HepG2 (cell line): ENCODE data around the gene ETF1. TPM values are rescaled to one million over a fixed set of nuclear protein-coding genes. Genes with fewer than 3 reads are reported as not detected.
A peak's percentile ranks its signal among the peaks of the same experiment; 100 is the strongest.

Experiments
- CBX2 ChIP-seq, 2 experiments: fragments of 200-600 bp in 1 of 2; sonication (generic); formaldehyde crosslinking in 1 of 2; IDR thresholded peaks; 2 replicates each; pipeline versions ENCODE4 v1.7.0 to v1.8.1; 2018 to 2022; ENCODE audit warnings: low read depth in 2 of 2, low read length in 1 of 2, mild to moderate bottlenecking in 1 of 2, missing genetic modification reagents in 1 of 2
- CTCF ChIP-seq: sonication (generic); formaldehyde crosslinking; IDR thresholded peaks from 2 replicates; pipeline ENCODE4 v1.5.0; 2020; ENCODE audit warnings: mild to moderate bottlenecking, missing genetic modification reagents, moderate library complexity
- DNMT1 ChIP-seq: sonication (generic); formaldehyde crosslinking; IDR thresholded peaks from 2 replicates; pipeline ENCODE4 v1.5.1; 2020; ENCODE audit warnings: mild to moderate bottlenecking, missing genetic modification reagents
- HINFP ChIP-seq: sonication (generic); formaldehyde crosslinking; IDR thresholded peaks from 2 replicates; pipeline ENCODE4 v1.4.0; 2020; ENCODE audit warnings: low read depth, mild to moderate bottlenecking, missing genetic modification reagents
- HMGXB4 ChIP-seq, 2 experiments: sonication (generic) in 1 of 2; formaldehyde crosslinking in 1 of 2; IDR thresholded peaks; 2 replicates each; pipeline versions ENCODE4 v1.4.0 to v1.6.1; 2018 to 2020; ENCODE audit warnings: missing genetic modification reagents in 2 of 2, borderline replicate concordance in 1 of 2, low read depth in 1 of 2, mild to moderate bottlenecking in 1 of 2, missing biosample characterization in 1 of 2
- KLF12 ChIP-seq: sonication (generic); formaldehyde crosslinking; IDR thresholded peaks from 2 replicates; pipeline ENCODE4 v1.4.0; 2020; ENCODE audit warnings: missing genetic modification reagents, borderline replicate concordance
- NFE2 ChIP-seq: sonication (generic); formaldehyde crosslinking; IDR thresholded peaks from 2 replicates; pipeline ENCODE4 v1.4.0; 2020; ENCODE audit warnings: missing genetic modification reagents
- PRMT3 ChIP-seq: sonication (generic); formaldehyde crosslinking; IDR thresholded peaks from 2 replicates; pipeline ENCODE4 v1.8.1; 2022; ENCODE audit warnings: low read depth, mild to moderate bottlenecking, moderate library complexity, missing genetic modification reagents, borderline replicate concordance
- REST ChIP-seq, 2 experiments: IDR thresholded peaks; 2 replicates each; pipeline ENCODE4 v1.6.1; 2011 to 2012; ENCODE audit warnings: low read length in 2 of 2, borderline replicate concordance in 1 of 2, low read depth in 1 of 2, mild to moderate bottlenecking in 1 of 2, moderate library complexity in 1 of 2
- SOX5 ChIP-seq: IDR thresholded peaks from 2 replicates; pipeline ENCODE4 v1.6.1; 2016; ENCODE audit warnings: borderline replicate concordance
- SRY ChIP-seq: sonication (generic); formaldehyde crosslinking; IDR thresholded peaks from 2 replicates; pipeline ENCODE4 v1.8.0; 2022; ENCODE audit warnings: mild to moderate bottlenecking, missing genetic modification reagents
- TAF15 ChIP-seq: fragments of 200-400 bp; formaldehyde crosslinking; IDR thresholded peaks from one replicate; pipeline ENCODE4 v1.6.1; 2018; ENCODE audit warnings: mild to moderate bottlenecking, low read depth, low read length; ENCODE audit not compliant: poor library complexity, severe bottlenecking
- ZC3H13 ChIP-seq: sonication (generic); formaldehyde crosslinking; IDR thresholded peaks from 2 replicates; pipeline ENCODE4 v1.8.1; 2023; ENCODE audit warnings: mild to moderate bottlenecking, missing genetic modification reagents, moderate library complexity
- ZMAT3 ChIP-seq: sonication (generic); formaldehyde crosslinking; conservative IDR thresholded peaks from 2 replicates; pipeline ENCODE4 v1.7.0; 2021; ENCODE audit warnings: missing genetic modification reagents
- ZNF138 ChIP-seq: sonication (generic); formaldehyde crosslinking; IDR thresholded peaks from 2 replicates; pipeline ENCODE4 v1.5.0; 2020; ENCODE audit warnings: mild to moderate bottlenecking, low read depth, missing genetic modification reagents
- ZNF331 ChIP-seq: sonication (generic); formaldehyde crosslinking; IDR thresholded peaks from 2 replicates; pipeline ENCODE4 v1.4.0; 2020; ENCODE audit warnings: missing genetic modification reagents
- ZNF343 ChIP-seq: sonication (generic); formaldehyde crosslinking; IDR thresholded peaks from 2 replicates; pipeline ENCODE4 v1.4.0; 2020; ENCODE audit warnings: mild to moderate bottlenecking, missing genetic modification reagents
- ZNF432 ChIP-seq: sonication (generic); formaldehyde crosslinking; IDR thresholded peaks from 2 replicates; pipeline ENCODE4 v1.5.0; 2020; ENCODE audit warnings: missing genetic modification reagents, mild to moderate bottlenecking, borderline replicate concordance
- ZNF550 ChIP-seq: sonication (generic); formaldehyde crosslinking; IDR thresholded peaks from 2 replicates; pipeline ENCODE4 v1.4.0; 2020; ENCODE audit warnings: mild to moderate bottlenecking, missing genetic modification reagents, borderline replicate concordance
- ZSCAN22 ChIP-seq: sonication (generic); formaldehyde crosslinking; IDR thresholded peaks from 2 replicates; pipeline ENCODE4 v1.4.0; 2020; ENCODE audit warnings: mild to moderate bottlenecking, missing genetic modification reagents
- polyA plus RNA-seq, 8 experiments: library from polyadenylated mRNA; depleted of rRNA in 3 of 8; stranded (reverse) in 7 of 8; unstranded in 1 of 8; fragments of >200 nt; fragmentation: Illumina TruSeq in 4 of 8; extraction: Trizol in 4 of 8; gene quantifications; 2 replicates each; pipeline versions ENCODE4 v1.2.1 to v1.2.3, GENCODE V29; 2011 to 2016; ENCODE audit warnings: low read depth in 4 of 8, missing spikeins in 1 of 8, mixed read lengths in 1 of 8; ENCODE audit not compliant: insufficient read depth in 1 of 8
- total RNA-seq, 5 experiments: library from RNA; depleted of rRNA; stranded (reverse); fragments of >200 nt; fragmentation: Illumina TruSeq; extraction: Trizol; gene quantifications; 2 replicates each; pipeline ENCODE4 v1.2.3, GENCODE V29; 2016; ENCODE audit warnings: low read depth in 1 of 5

Gene ETF1
- total and polyA plus RNA-seq, 2 of the 13 experiments (the other 11 are each of a cell fraction or from before 2014, with no cell fraction given) = 52.1 to 184 TPM

GRCh38 chr5:138503487-138504270 lies 39.4 kb downstream of the ETF1 start (continued):
- TF ChIP-seq REST (IDR thresholded peaks at IDR 0.05; ENCODE audit: borderline replicate concordance in 1 of 2, low read depth in 1 of 2, low read length in 2 of 2) = no peak
- no peak for TF ChIP-seq NFE2 (CRISPR knock-in tag)
- TF ChIP-seq TAF15 = no peak
- no peak for TF ChIP-seq ZNF343
- no peak for TF ChIP-seq HINFP
- no peak for TF ChIP-seq ZNF138 (CRISPR knock-in tag)
- no peak for TF ChIP-seq PRMT3 (CRISPR knock-in tag)
- no peak for TF ChIP-seq ZC3H13 (CRISPR knock-in tag)
- no peak for TF ChIP-seq ZNF432 (CRISPR knock-in tag)
- no peak for TF ChIP-seq ZSCAN22 (CRISPR knock-in tag)
- no peak for TF ChIP-seq CBX2 (IDR thresholded peaks at IDR 0.05; ENCODE audit: low read depth, low read length)
- TF ChIP-seq CBX2 (CRISPR knock-in tag; IDR thresholded peaks at IDR 0.05; ENCODE audit: low read depth) = no peak
- no peak for TF ChIP-seq DNMT1 (CRISPR knock-in tag)
- TF ChIP-seq ZNF331 = 0 out of 2 replicates have a peak, but pooled peaks have one; percentile 14
- TF ChIP-seq ZMAT3 (CRISPR knock-in tag) = no peak
- no peak for TF ChIP-seq KLF12 (CRISPR knock-in tag)
- TF ChIP-seq CTCF (CRISPR knock-in tag) = peak; percentile 91
- TF ChIP-seq ZNF550 (CRISPR knock-in tag) = no peak
- TF ChIP-seq SRY (CRISPR knock-in tag) = no peak
- 0 out of 4 replicates have a peak, but pooled peaks of 1 of the 2 experiments have one; percentile 22 for TF ChIP-seq HMGXB4 (CRISPR knock-in tag; IDR thresholded peaks at IDR 0.05; ENCODE audit: borderline replicate concordance in 1 of 2, low read depth in 1 of 2)
- no peak for TF ChIP-seq SOX5
